RWPE2 (cell line): Measurements from ENCODE around the gene ZNF132.

Experiments used
- ATAC-seq: fragments of 200-7000 bp; cut with Tn5 transposase; 3 replicates; pipeline ENCODE4 v1.9.1; 2021; ENCODE audit warnings: low read depth
- DNase-seq: peaks from one replicate; pipeline ENCODE4 v3.0.0-alpha.2; 2020; ENCODE audit warnings: low spot score
- H3K27ac ChIP-seq: fragments of 450-650 bp; 2 replicates; pipeline ENCODE4 v1.5.1; 2017; ENCODE audit warnings: mild to moderate bottlenecking; ENCODE audit not compliant: poor library complexity, severe bottlenecking
- H3K27me3 ChIP-seq: fragments of 250-450 bp; sonication (Bioruptor Pico); 2 replicates; pipeline ENCODE4 v1.5.1; 2021; ENCODE audit warnings: mild to moderate bottlenecking, moderate library complexity; ENCODE audit not compliant: insufficient read depth, poor library complexity, severe bottlenecking
- H3K36me3 ChIP-seq: fragments of 250-450 bp; sonication (Bioruptor Pico); 2 replicates; pipeline ENCODE4 v1.5.1; 2020; ENCODE audit warnings: low read depth, mild to moderate bottlenecking, moderate library complexity
- H3K4me1 ChIP-seq: fragments of 250-450 bp; sonication (Bioruptor Pico); 2 replicates; pipeline ENCODE4 v1.5.1; 2021; ENCODE audit warnings: mild to moderate bottlenecking, moderate library complexity; ENCODE audit not compliant: insufficient read depth, poor library complexity, severe bottlenecking
- H3K4me3 ChIP-seq: fragments of 250-450 bp; sonication (Bioruptor Pico); 2 replicates; pipeline ENCODE4 v1.5.1; 2021; ENCODE audit warnings: mild to moderate bottlenecking, moderate library complexity; ENCODE audit not compliant: severe bottlenecking
- H3K9me3 ChIP-seq: fragments of 250-450 bp; sonication (Bioruptor Pico); 2 replicates; pipeline ENCODE4 v1.5.1; 2021; ENCODE audit warnings: mild to moderate bottlenecking, moderate library complexity; ENCODE audit not compliant: severe bottlenecking
- CTCF ChIP-seq: fragments of 450-650 bp; IDR thresholded peaks from one replicate; pipeline ENCODE4 v1.5.1; 2017; ENCODE audit warnings: mild to moderate bottlenecking, moderate library complexity; ENCODE audit not compliant: poor library complexity, severe bottlenecking

Gene ZNF132

GRCh38 chr19:58466760-58467589 is 27.0 kb upstream of the ZNF132 start, which contains the start of gene ZNF324:
TSS of gene ZNF324 (plus strand) at chr19:58467080. CDS start at chr19:58469186, 2,106 bp downstream.
- no peaks in the 10 kb centered on the region for H3K4me1 ChIP-seq
- TF ChIP-seq CTCF, result peak; percentile 16
- peaks cover 14% of the 10 kb centered on the region for H3K36me3 ChIP-seq
- peak within 1 kb of the TSS; percentile 84 for H3K4me3 ChIP-seq
- H3K27me3 ChIP-seq, result no peaks in the 10 kb centered on the region
- no peaks in the 10 kb centered on the region for H3K9me3 ChIP-seq
- peak within 1 kb of the TSS; percentile 39 for H3K27ac ChIP-seq
- peak; percentile 97 for DNase-seq
- peak; percentile 92 for ATAC-seq

- TF ChIP-seq CTCF, result no peak
- Histone ChIP-seq H3K4me1 (no peaks in the 10 kb centered on the region), H3K9me3 (no peaks in the 10 kb centered on the region), H3K27ac (no peak overlapping the region), H3K27me3 (no peaks in the 10 kb centered on the region), H3K4me3 (peak overlapping the region; percentile 84), H3K36me3 (peaks cover 11% of the 10 kb centered on the region)
- DNase-seq, result no peak
- ATAC-seq, result peak; percentile 39
Measured at GRCh38 chr19:58466089-58466759, 26.3 kb upstream of the ZNF132 start.

GRCh38 chr19:58460039-58460438 is 20.1 kb upstream of the ZNF132 start:
- peak; percentile 97 for ATAC-seq
- Histone ChIP-seq H3K4me3 (no peak overlapping the region), H3K36me3 (peaks cover 7% of the 10 kb centered on the region; the same call in 1 of the 2 replicates), H3K4me1 (peaks cover 4% of the 10 kb centered on the region), H3K27me3 (no peaks in the 10 kb centered on the region), H3K9me3 (no peaks in the 10 kb centered on the region), H3K27ac (no peak overlapping the region)
- DNase-seq, result no peak
- TF ChIP-seq CTCF, result no peak

- Histone ChIP-seq H3K27me3 (no peaks in the 10 kb centered on the region), H3K9me3 (no peaks in the 10 kb centered on the region), H3K27ac (no peak overlapping the region), H3K36me3 (peaks cover 7% of the 10 kb centered on the region; the same call in 1 of the 2 replicates), H3K4me3 (no peak overlapping the region), H3K4me1 (peaks cover 4% of the 10 kb centered on the region)
- no peak for TF ChIP-seq CTCF
- DNase-seq, result no peak
- no peak for ATAC-seq
Measured at GRCh38 chr19:58456111-58456510, 16.2 kb upstream of the ZNF132 start.
